HL-60 (cell line): ENCODE data around the gene ADAP2.

Experiments
- GABPA ChIP-seq: IDR thresholded peaks from 2 replicates; pipeline ENCODE4 v1.6.1; 2012; ENCODE audit warnings: low read depth
- POLR2AphosphoS5 ChIP-seq: IDR thresholded peaks from 2 replicates; pipeline ENCODE4 v1.6.1; 2012; ENCODE audit warnings: low read depth
- TF ChIP-seq, protein P1 (sequence below): IDR thresholded peaks from one replicate; pipeline ENCODE4 v1.5.1; 2011; ENCODE audit warnings: low read length, control low read depth, inconsistent platforms; ENCODE audit not compliant: insufficient read depth
- TF ChIP-seq, protein P2 (sequence below): IDR thresholded peaks from 2 replicates; pipeline ENCODE4 v1.6.1; 2012; ENCODE audit warnings: low read depth; ENCODE audit not compliant: insufficient replicate concordance

DNA sequence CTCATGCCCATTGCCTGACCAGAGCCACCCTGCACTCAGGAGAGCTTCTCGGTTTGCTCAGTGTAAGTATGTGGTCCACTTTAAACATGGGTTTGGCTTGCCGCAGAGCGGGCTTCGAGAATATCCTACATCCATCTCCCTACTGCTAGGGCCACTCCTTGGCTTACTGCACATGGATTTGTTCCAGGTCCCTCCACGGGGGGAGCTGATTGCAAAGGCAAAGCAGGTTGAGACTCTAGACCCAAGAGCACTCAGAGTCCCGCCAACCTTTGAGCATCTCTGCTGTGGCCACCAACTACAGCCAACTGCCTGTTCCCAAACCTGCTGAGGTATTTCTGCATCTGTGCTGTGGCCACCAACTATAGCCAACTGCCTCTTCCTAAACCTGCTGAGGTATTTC lies 75.5 kb downstream of the ADAP2 start:
- TF ChIP-seq, protein P1, sequence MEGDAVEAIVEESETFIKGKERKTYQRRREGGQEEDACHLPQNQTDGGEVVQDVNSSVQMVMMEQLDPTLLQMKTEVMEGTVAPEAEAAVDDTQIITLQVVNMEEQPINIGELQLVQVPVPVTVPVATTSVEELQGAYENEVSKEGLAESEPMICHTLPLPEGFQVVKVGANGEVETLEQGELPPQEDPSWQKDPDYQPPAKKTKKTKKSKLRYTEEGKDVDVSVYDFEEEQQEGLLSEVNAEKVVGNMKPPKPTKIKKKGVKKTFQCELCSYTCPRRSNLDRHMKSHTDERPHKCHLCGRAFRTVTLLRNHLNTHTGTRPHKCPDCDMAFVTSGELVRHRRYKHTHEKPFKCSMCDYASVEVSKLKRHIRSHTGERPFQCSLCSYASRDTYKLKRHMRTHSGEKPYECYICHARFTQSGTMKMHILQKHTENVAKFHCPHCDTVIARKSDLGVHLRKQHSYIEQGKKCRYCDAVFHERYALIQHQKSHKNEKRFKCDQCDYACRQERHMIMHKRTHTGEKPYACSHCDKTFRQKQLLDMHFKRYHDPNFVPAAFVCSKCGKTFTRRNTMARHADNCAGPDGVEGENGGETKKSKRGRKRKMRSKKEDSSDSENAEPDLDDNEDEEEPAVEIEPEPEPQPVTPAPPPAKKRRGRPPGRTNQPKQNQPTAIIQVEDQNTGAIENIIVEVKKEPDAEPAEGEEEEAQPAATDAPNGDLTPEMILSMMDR = no peak
- TF ChIP-seq, protein P2, sequence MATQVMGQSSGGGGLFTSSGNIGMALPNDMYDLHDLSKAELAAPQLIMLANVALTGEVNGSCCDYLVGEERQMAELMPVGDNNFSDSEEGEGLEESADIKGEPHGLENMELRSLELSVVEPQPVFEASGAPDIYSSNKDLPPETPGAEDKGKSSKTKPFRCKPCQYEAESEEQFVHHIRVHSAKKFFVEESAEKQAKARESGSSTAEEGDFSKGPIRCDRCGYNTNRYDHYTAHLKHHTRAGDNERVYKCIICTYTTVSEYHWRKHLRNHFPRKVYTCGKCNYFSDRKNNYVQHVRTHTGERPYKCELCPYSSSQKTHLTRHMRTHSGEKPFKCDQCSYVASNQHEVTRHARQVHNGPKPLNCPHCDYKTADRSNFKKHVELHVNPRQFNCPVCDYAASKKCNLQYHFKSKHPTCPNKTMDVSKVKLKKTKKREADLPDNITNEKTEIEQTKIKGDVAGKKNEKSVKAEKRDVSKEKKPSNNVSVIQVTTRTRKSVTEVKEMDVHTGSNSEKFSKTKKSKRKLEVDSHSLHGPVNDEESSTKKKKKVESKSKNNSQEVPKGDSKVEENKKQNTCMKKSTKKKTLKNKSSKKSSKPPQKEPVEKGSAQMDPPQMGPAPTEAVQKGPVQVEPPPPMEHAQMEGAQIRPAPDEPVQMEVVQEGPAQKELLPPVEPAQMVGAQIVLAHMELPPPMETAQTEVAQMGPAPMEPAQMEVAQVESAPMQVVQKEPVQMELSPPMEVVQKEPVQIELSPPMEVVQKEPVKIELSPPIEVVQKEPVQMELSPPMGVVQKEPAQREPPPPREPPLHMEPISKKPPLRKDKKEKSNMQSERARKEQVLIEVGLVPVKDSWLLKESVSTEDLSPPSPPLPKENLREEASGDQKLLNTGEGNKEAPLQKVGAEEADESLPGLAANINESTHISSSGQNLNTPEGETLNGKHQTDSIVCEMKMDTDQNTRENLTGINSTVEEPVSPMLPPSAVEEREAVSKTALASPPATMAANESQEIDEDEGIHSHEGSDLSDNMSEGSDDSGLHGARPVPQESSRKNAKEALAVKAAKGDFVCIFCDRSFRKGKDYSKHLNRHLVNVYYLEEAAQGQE = no peak
- TF ChIP-seq POLR2AphosphoS5 (no peak), GABPA (no peak)
